ENCODE measurements around the gene PTK7.

PTK7 gene

GRCh38 chr6:43181942-43182860, 106.1 kb downstream of the PTK7 start, which contains the start of gene CUL9:
Gene CUL9, plus strand, starts transcription at chr6:43182196. Its CDS starts 2,115 bp downstream, at chr6:43184311.
- DNase-seq = no peak

- no peak for DNase-seq
Measured at GRCh38 chr6:43183441-43183840, 107.3 kb downstream of the PTK7 start.

- DNase-seq = no peak
Measured at GRCh38 chr6:43184268-43184985, 108.3 kb downstream of the PTK7 start.

- no peak for DNase-seq
Measured at GRCh38 chr6:43185391-43185985, 109.4 kb downstream of the PTK7 start.

- no peak for DNase-seq
Measured at GRCh38 chr6:43186019-43186418, 109.9 kb downstream of the PTK7 start.

- no peak for DNase-seq
Measured at GRCh38 chr6:43186706-43187105, 110.6 kb downstream of the PTK7 start.

- DNase-seq = no peak
Measured at GRCh38 chr6:43187821-43188220, 111.7 kb downstream of the PTK7 start.

GRCh38 chr6:43188426-43188825, 112.3 kb downstream of the PTK7 start:
- no peak for DNase-seq

GRCh38 chr6:43189776-43190304, 113.7 kb downstream of the PTK7 start:
- no peak for DNase-seq

GRCh38 chr6:43192911-43193310, 116.8 kb downstream of the PTK7 start:
- DNase-seq = no peak

GRCh38 chr6:43193929-43194328, 117.8 kb downstream of the PTK7 start:
- DNase-seq = no peak

GRCh38 chr6:43196337-43196736, 120.2 kb downstream of the PTK7 start:
- no peak for DNase-seq

- DNase-seq = no peak
Measured at GRCh38 chr6:43199912-43200311, 123.8 kb downstream of the PTK7 start.

GRCh38 chr6:43200541-43200940, 124.4 kb downstream of the PTK7 start:
- no peak for DNase-seq

GRCh38 chr6:43202451-43202850, 126.3 kb downstream of the PTK7 start:
- no peak for DNase-seq

- DNase-seq = no peak
Measured at GRCh38 chr6:43203029-43203717, 127.1 kb downstream of the PTK7 start.

GRCh38 chr6:43203718-43204095, 127.6 kb downstream of the PTK7 start:
- no peak for DNase-seq

GRCh38 chr6:43204271-43205105, 128.4 kb downstream of the PTK7 start:
- no peak for DNase-seq

- no peak for DNase-seq
Measured at GRCh38 chr6:43205849-43206248, 129.7 kb downstream of the PTK7 start.

GRCh38 chr6:43207286-43207685, 131.2 kb downstream of the PTK7 start:
- no peak for DNase-seq

Measured in NCI-H187 treated with DMSO at 0.1 percent for 48 hours (cell line).